Stimulated activated CD4-positive, alpha-beta T cell treated with anti-CD3 and anti-CD28 coated beads, Interleukin-2, amount 100 ng/mL, for 24 hours (primary cell): ENCODE data around the gene IQCE.
A peak's percentile ranks its signal among the peaks of the same experiment; 100 is the strongest.
"Not testable (repeated sequence)": the region's sequence is repeated elsewhere in the genome, so short reads cannot be mapped to it uniquely, and the experiment has no call there.

Source experiments
- DNase-seq, 2 donors: peaks; one replicate each; pipeline ENCODE4 v3.0.0-alpha.2; 2020

The IQCE gene

DNA sequence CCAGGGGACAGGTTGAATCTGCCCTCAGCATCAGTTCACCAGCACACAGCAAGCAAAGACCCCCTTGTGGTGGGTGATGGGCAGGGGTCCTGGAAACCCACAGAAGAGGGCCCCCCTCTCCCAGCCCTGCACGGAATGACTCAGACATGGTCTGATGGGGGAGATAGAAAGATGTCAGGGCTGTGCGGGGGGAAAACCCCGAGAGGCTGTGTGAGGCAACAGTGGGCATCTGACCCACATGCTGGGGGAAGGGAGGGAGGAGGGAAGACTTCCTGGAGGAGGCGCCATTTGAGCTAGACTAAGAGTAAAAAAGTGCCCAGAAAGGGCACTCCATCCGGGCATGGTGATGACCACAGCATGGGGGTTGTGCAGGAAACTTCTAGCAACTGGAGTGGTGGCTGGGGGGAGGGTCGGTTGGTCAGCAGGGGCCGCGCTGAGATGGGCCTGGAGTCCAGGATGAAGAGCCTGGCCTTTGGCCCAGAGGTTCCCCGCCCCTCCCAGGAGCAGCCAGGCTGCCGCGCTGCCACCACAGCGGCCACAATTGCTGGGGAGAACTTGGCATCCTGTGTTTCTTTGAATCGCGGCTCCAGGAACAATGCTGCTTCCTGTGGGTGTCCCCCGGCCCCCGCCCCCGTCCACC lies 36.7 kb upstream of the IQCE start:
- peak; percentile 72 to 74 for DNase-seq

DNA sequence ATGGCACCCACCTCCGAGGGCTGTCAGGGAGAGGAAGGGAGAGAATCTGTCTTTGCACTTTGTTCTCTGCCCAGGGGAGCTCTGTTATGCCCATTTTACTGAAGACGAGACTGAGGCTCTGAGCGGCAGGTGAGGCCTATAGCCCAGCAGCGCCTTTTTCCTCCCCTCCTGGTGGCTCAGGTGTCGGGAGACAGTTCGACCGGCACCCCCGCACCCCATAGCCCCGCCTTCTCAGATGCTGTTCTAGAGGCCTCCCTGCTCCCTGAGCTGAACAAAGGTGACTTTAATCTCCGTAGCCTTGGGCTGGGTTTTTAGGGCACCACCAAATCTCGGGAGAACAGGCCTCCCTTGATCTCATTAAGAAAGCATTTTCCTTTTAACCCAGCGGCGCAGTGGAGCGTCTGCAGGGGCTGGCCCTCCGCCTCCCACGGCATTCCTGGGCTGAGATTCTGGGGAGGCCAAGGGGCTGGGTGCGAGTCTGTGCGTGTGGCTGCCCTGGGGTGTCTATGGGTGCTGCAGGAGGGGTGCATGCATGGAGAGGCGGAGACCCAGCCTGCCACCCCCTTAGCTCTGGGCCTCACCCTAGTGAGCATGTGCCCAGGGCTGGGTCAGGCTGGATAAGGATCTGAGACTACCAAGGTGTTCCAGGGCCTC lies 35.9 kb upstream of the IQCE start:
- peak; percentile 48 to 51 for DNase-seq

DNA sequence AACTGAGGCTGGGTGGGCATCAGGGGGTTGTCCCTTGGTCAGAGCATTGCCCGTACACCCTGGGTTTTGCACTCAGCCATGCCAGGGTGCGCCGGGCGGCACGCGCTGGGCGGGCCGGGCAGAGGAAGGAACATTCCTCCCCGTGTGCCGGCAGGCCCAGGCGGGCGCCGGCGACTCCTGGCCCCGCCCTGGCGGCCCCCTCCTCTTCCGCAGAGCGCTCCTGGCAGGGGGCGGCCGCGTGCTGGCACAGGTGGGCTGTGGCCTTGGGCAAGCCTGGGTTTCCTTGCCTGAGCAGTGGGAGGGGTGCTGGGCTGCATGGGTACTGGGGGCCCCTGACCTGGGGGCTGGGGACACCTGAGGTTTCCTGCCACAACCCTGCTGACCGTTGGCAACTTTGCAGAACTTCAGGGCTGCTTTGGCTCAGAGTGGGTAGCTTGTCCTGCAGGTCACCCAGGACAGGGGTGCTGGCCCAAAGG lies 35.3 kb upstream of the IQCE start:
- no peak for DNase-seq

DNA sequence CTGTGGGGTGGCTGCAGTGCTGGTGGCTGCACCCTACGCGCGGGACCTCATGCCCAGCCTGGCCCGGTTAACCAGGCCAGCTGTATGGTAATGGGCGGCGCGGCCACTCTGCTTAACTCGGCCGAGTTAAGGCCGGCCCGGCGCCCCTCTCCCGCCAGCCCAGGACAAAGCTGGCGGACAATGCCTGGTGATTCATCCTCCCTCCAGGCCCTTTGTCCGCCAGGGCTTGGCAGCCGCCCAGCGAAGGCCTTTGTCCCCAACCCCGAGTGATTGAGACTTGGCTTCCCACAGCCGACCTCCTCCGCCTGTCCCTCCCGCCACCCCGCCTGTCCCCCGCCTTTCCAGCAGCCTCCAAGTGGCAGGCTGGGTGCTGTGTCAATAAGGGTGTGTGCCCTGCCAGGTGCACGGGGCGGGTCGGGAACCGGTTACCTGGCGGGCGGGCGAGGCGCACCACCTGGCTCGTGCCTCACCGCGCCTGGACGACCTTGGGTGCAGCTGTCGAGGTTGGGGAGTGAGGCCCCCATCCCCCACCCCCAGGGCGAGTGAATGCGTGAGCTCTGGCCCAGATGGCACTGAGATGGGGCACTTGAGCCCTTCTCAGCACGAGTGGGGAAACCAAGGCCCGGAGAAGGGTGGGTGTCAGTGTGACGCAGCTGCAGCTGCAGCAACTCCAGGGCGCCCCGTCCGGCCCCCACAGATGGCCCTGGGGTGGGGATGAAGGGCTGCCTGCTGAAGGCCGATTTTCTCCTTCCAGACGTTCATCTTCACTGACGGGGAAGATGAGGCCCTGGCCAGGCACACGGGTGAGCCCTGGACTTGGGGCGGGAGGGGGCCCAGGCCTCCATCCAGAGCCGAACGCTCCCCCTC lies 34.6 kb upstream of the IQCE start:
- DNase-seq, result no peak

DNA sequence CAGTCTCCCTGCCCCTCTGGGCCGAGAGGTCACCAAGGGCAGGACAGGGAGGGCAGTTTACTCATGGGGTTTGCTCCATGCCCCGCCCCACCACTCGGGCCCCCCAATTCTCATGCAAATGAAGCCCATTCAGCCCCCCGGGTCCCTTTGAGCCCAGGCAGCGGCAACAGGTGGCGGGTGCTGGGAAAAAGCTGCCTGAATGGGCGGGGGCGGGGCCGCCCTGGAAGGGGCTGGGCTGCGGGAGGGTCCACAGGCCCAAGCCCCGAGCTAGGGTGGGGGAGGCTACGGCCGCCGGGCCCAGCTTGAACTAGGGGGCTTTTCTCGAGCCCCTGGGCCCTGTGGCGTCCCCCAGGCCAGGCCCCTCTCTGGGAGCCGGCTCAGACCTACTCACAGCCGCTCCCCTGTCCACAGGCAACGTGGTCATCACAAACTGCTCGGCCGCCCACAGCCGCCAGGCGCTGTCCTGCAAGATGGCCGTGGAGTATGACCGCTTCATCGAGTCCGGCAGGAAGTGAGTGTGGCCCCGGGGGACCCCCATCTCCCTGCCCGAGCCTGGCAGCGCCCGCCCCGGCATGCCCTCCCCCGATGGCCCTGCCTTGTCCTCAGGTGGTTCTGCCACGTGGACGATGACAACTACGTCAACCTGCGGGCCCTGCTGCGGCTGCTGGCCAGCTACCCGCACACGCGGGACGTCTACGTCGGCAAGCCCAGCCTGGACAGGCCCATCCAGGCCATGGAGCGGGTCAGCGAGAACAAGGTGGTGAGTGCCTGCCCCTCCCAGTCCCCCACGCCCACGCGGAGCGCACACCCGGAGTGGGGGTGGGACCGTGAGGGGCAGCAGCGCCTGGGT lies 33.7 kb upstream of the IQCE start:
- DNase-seq, result no peak

DNA sequence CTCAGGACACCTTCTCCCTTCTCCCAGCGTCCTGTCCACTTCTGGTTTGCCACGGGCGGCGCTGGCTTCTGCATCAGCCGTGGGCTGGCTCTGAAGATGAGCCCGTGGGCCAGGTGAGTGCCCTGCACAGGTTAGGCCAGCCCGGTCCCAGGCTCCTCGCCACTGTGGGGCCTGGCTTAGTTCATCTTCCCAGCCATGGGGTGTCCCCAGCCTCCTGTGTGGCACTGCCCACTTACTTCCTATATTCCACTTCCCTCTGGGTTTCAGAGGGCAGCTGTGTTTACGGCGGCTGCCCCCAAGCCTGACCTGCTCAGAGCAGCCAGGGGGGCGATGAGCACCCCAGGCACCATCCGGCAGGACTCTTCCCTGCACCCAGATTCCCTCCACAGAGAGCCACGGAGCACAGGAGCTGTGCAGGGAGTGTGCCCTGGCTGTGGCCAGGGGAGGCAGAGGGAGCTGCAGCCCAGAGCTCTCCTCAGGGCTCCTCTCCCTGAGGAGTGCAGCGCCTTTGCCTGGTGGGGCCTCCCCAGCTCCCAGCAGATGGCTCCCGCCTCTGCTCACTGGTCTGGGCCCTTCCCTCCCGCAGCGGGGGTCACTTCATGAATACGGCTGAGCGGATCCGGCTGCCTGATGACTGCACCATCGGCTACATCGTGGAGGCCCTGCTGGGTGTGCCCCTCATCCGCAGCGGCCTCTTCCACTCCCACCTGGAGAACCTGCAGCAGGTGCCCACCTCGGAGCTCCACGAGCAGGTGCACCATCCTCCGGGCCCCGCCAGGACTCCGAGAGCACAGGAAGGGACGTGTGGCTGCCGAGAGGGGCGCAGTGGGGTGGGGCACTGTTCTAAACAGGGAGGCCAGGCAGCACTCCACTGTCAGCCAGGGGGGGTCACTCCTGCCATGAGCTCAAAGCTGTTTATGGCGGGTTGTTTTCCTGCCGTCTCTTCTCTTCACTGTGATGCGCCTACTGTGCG lies 32.8 kb upstream of the IQCE start:
- no peak for DNase-seq

DNA sequence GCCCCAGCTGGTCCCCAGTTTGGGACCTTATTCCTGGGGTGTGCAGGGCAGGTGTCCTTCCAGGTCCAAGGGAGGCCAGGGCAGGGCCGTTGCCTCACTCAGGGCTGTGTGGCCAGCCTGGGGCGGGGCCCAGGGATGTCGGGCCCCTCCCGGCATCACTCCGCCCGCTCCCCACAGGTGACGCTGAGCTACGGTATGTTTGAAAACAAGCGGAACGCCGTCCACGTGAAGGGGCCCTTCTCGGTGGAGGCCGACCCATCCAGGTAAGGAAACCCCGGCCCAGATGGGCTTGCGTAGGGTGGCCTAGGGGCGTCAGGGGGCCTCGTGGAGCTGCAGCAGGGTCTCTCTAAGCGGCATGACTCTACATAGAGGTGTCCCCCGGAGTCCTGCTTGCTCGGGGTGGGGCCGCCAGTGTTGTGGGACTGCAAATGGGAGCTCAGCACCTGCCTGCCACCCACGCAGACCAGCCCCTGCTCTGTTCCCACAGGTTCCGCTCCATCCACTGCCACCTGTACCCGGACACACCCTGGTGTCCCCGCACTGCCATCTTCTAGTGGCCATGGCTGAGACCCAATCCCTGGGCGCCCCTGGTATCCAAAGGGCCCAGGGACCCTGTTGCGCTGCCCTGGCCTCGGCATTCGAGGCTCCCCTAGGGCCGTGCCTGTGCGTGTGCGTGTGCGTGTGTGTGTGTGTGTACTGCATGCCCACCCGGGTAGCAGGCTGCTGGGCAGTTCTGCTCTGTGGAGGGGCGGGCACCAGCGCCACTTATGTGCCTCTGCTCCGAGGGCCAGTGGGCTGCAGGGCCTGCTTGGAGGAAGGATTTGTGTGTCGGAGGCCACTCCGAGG lies 31.9 kb upstream of the IQCE start:
- DNase-seq, result no peak

DNA sequence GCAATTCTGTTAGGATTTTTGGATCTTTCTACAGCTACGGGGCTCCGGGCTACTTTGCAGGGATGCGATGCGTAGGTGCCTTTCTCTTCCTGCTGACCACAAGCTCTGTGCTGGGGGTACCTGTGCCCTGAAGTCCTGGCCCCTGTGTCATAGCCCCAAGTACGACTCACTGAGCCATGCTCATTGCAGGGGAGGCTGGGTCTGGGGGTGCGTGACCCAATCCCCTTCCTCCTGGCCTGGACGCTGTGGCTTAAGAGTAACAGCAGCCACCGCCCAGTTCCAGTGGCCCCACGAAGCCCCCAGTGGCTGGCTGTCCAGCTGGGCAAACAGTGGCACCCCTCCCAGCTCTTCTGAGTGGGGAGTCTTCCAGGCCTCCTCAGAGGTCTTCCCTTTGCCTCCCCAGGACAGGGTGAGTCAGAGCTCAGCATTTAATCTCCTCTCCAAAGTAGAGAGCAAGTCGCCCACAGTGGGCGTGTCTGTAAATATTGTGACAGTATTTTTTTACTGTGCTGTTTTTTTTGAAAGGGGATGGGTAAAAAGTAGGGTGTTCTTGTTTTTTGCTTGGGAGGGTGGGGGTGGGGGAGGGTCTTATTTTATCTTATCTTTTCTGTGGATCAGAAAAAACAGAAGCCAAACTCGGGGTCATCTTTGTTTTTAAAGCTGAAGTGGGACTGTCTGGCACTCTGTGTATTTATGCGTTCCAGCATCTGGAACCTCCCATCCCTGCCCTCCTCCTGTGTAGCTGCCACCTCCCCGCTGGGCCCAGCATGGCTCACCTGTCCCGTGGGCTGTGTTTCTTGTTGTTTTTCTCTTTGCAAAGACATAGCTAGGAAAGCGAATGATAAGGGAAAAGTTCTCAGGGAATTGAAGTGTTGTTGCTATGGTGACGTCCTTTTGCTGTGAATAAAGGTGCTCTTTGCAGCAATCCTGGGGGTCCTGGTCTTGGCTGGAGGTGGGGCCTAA lies 31.0 kb upstream of the IQCE start:
- DNase-seq, result peak; percentile 58 to 66

DNA sequence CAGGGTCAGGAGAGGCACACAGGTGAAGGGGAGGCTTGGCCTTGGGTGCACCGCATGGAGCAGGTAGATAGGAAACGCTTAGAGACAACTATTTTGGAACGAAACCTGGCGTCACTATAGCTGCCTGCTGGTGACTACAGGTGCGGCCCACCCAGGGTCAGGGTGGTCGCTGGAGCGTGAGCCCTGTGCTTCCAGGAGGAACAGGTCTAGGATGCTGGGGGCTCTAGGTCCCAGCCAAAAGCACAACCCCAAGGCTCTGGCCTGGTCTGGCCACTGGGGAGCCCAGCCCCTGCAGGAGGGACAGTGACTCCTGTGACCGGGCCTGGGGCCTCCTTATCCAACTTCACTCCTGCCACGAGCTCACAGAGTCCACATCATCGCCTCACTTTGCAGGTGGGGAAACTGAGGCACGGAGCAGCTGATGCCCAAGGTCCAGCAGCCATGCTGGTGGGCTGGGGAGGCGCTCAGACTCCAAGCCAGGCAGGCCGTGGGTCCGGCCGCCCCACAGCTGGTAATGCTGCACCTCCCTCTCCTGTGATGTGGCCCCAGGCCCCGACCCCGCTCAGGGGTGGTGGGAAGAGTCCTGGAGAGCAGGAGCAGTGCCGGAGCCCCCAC lies 30.2 kb upstream of the IQCE start:
- no peak for DNase-seq

DNA sequence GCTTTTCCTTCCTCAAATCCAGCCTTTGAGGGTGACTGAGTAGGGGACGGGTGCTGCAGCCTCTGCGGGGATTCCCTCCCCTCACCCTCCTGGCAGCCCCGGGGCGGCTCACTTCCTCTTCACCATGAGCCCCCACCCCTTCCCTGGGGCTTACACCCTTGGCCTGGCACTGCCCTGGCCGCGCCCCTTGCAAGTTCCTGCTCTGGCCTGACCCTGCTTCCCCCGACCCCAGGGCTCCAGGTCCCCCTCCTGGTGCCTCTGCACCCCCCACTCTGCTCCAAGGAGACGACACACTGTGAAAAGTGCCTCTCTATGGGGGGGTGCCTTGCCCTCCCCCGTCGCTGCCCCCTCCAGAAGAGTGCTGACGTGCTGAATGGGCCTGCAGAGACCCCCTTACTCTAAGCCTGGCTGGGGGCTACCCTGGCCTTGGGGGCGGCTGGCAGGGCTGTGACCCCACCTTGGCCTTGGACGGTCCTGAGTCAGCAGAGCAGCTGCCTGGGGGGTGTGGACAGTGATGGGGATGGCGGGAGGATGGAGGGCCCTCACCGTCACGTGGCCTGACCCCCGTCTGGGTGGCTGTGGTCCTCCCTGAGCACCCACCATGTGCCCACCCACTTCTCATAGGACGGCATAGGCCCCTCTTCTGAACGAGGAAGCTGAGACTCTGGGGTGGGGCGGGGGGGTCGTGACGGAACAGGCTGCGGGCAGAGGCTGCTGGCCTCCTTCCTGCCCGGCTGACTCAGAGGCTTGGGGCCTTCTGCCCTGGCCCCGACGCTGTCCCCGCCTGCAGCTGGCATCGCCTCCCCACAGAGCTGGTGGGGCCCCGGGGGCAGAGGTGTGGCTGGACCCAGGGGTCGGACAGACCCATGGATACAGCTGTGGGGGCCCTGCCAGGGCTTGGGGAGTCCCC lies 29.4 kb upstream of the IQCE start:
- DNase-seq, result peak; percentile 39 to 46

DNA sequence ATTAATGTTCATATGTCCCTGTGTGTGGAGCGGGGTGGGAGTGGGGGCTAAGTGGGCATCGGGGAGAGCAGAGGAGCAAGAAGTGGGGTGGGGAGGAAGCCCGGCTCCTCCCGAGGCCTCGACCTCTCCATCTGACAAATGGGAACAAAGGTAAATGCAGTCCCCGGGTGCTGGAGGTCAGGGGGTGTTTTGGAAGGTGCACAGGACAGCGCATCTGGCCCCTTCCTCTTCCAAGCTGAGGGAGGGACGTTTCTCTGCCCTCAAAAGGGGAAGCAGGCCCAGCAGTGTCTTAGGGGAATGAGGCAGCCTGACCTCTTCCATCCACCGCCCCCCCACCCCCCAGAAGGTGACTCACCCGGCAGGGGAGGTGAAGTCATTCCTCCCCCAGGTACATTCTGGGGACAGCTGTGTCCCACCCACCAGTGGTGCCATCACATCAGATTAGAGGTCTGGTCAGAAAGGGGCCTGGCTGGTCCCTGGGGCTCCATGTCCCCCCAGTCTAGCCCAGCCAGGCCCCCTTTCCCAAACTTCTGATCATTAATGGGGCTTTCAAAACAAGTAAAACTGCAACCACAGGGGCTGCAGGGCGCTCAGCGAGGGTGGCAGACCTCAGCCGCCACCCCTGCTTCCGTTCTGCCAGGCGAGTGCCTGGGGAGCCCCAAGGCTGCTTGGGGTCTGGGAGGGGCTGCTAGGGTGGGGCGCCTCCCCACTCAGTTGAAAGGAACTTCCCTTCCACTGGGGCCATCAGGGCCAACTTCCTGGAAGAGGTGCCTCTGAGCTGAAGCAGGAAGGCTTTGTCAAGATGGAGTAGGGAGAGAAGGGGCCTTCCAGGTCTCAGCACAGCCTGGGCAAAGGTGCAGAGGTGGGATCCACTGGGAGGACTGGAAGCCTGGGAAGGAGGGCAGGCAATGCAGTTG lies 28.4 kb upstream of the IQCE start:
- DNase-seq, result peak; percentile 62 to 73

DNA sequence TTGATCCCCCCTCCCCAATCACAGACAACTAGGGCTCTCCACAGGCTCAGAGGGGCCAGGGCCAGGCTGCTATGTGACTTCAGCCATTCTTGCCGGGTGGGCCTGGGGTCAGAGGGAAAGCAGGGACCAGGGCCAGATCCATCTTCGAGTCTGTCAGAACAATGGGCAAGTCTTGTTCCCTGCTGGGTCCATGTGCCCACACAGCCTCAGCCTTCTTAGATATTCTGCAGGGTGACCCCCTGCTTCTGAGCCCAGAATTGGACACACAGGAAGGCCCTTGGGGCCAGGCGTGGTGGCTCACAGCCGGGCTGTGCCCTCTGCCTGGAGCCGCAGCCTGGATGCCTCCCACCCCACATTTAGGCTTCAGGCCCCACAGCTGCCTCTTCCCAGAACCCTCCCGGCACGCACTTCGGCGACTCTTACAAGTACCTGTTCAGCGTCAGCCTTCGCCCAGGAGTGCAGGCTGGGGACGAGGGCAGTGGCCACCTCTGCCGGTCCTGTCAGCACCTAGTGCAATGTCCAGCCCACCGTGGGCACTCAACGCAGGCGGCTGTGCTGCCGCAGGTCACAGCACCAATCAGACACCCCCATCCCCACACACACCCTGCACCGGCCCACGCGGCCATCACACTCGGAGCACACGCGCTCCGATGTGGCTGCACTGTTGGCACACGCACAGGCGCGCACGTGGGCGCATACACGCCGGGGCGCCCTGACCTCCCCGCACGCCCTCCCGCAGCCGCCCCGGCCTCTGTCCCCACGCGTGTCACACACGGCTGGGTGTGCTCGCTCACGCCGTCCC lies 27.6 kb upstream of the IQCE start:
- DNase-seq, result not testable (repeated sequence)

DNA sequence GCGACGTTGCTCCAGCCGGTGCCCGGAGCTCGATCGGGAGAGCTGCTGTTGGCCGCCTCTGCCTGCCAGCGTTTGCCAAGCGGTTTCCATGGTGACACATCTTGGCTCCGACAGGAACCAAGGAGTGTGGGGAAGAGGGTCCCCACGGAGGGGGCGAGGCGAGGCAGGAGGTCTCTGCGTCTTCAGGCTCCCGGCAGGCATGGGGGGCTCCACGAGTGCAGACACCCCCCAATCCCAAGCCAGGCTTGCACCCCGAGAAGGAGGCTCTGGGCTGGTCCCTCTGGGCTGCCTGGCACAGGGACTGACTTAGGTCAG lies 27.0 kb upstream of the IQCE start:
- not testable (repeated sequence) for DNase-seq

DNA sequence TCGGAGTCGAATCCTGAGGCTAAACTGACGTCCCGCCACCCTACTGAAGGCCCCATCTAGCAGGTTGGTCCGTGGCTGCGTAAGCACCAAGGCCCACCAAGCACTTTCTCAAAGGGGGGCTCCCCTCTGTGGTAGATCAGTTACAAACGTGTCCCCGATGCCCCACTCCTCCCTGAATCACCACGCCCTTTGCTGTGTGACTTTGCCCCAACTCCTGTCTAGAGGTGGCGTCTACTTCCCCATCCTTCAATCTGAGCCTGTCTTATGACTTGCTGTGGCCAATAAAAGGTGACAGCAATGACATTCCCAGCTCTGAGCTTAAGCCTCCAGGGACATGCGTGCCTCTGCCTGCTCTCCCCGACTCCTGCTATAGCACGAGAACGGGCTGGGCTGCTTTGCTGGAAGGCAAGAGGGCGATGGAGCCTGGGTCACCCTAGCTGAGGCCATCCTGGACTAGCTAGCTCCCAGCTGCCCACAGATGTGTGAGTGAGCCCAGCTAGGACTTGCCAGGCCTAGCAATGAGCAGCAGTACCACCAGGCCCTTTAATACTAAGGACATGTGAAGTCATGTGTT lies 26.5 kb upstream of the IQCE start:
- DNase-seq, result not testable (repeated sequence)

DNA sequence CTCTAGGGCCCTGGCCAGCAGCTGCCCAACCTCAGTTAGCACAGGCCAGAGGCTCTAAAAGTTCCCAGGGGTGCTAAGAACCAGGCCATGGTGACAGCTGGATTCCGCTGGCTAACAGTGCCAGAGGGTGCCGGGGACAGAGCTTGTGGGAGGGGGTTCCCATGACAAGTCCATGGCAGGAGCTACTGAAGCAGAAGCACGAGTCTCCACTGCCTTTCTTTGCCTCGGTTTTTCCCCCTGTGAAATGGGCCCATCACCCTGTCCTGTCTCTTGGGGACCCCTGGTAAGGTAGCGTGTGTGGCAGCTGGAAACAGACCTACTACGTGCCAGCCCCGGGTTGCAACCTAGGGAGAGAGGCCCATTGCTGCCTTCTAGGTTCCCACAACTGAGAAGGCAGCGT lies 26.0 kb upstream of the IQCE start:
- DNase-seq, result not testable (repeated sequence)

DNA sequence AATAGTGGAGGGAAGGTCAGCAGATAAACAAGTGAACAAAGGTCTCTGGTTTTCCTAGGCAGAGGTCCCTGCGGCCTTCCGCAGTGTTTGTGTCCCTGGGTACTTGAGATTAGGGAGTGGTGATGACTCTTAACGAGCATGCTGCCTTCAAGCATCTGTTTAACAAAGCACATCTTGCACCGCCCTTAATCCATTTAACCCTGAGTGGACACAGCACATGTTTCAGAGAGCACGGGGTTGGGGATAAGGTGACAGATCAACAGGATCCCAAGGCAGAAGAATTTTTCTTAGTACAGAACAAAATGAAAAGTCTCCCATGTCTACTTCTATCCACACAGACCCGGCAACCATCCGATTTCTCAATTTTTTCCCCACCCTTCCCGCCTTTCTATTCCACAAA lies 25.2 kb upstream of the IQCE start:
- DNase-seq, result not testable (repeated sequence)
